HEK293 (cell line): ENCODE data around the gene HSPG2.

ENCODE experiments used
- CTCF ChIA-PET: fragments of 350-600 bp; formaldehyde crosslinking; extraction: SDS; loops from one replicate; lab custom pipeline; 2021; ENCODE audit warnings: antibody characterized with exemption; lab: Yijun Ruan, JAX
- POLR2A ChIA-PET: fragments of 300-600 bp; formaldehyde crosslinking; extraction: SDS; loops from one replicate; lab custom pipeline; 2020; ENCODE audit warnings: antibody characterized with exemption, inconsistent platforms; lab: Yijun Ruan, JAX
- H3K27ac ChIP-seq: fragments of 200-500 bp; sonication (Bioruptor generic); 2 replicates; pipeline ENCODE4 v1.5.1; 2014; ENCODE audit warnings: low read depth, low read length, control low read depth, inconsistent platforms; ENCODE audit errors: extremely low read depth
- H3K36me3 ChIP-seq, 2 experiments: fragments of 200-500 bp in 1 of 2; sonication (Bioruptor generic) in 1 of 2; 1 replicate in 1 of 2; 2 replicates in 1 of 2; pipeline ENCODE4 v1.5.1; 2014 to 2017; ENCODE audit warnings: inconsistent platforms in 2 of 2, low read length in 2 of 2; ENCODE audit not compliant: control insufficient read depth in 2 of 2, insufficient read depth in 1 of 2
- H3K4me1 ChIP-seq: fragments of 200-500 bp; sonication (Bioruptor generic); 2 replicates; pipeline ENCODE4 v1.5.1; 2014; ENCODE audit warnings: mild to moderate bottlenecking, low read length, inconsistent platforms; ENCODE audit not compliant: control insufficient read depth, insufficient read depth
- H3K4me3 ChIP-seq: 2 replicates; pipeline ENCODE4 v1.5.1; 2011; ENCODE audit warnings: low read depth, mild to moderate bottlenecking, control low read depth, low read length, moderate library complexity
- H3K9me3 ChIP-seq: fragments of 200-500 bp; sonication (Bioruptor generic); 2 replicates; pipeline ENCODE4 v1.5.1; 2014; ENCODE audit warnings: low read depth, low read length, inconsistent platforms; ENCODE audit not compliant: control insufficient read depth, insufficient read depth
- PRDM1 ChIP-seq: fragments of 450-650 bp; formaldehyde crosslinking; IDR thresholded peaks from 2 replicates; pipeline ENCODE4; 2016; ENCODE audit warnings: missing biosample characterization, missing genetic modification characterization
- PRDM4 ChIP-seq: fragments of 450-650 bp; formaldehyde crosslinking; IDR thresholded peaks from 2 replicates; pipeline ENCODE4 v1.5.1; 2017; ENCODE audit warnings: missing biosample characterization, missing genetic modification characterization
- REPIN1 ChIP-seq: fragments of 450-650 bp; formaldehyde crosslinking; IDR thresholded peaks from 2 replicates; pipeline ENCODE4 v1.5.1; 2017; ENCODE audit warnings: missing biosample characterization, missing genetic modification characterization, low read depth
- SP3 ChIP-seq: fragments of 450-650 bp; formaldehyde crosslinking; IDR thresholded peaks from 2 replicates; pipeline ENCODE4 v1.5.1; 2016; ENCODE audit warnings: missing biosample characterization, missing genetic modification characterization
- ZBTB21 ChIP-seq: fragments of 450-650 bp; formaldehyde crosslinking; IDR thresholded peaks from 2 replicates; pipeline ENCODE4 v1.5.1; 2017; ENCODE audit warnings: missing biosample characterization, missing genetic modification characterization
- ZNF10 ChIP-seq: fragments of 450-650 bp; formaldehyde crosslinking; IDR thresholded peaks from 2 replicates; pipeline ENCODE4 v1.5.1; 2017; ENCODE audit warnings: missing biosample characterization, missing genetic modification characterization
- ZNF114 ChIP-seq: fragments of 450-650 bp; formaldehyde crosslinking; IDR thresholded peaks from 2 replicates; pipeline ENCODE4 v1.5.0; 2017; ENCODE audit warnings: missing biosample characterization, missing genetic modification characterization
- ZNF132 ChIP-seq: fragments of 450-650 bp; formaldehyde crosslinking; IDR thresholded peaks from 2 replicates; pipeline ENCODE4 v1.5.1; 2017; ENCODE audit warnings: missing biosample characterization, missing genetic modification characterization, borderline replicate concordance
- ZNF19 ChIP-seq: fragments of 450-650 bp; formaldehyde crosslinking; IDR thresholded peaks from 2 replicates; pipeline ENCODE4; 2016; ENCODE audit warnings: missing biosample characterization, missing genetic modification characterization, low read depth
- ZNF223 ChIP-seq: fragments of 450-650 bp; formaldehyde crosslinking; IDR thresholded peaks from 2 replicates; pipeline ENCODE4 v1.5.1; 2016; ENCODE audit warnings: missing biosample characterization, missing genetic modification characterization
- ZNF26 ChIP-seq: fragments of 450-650 bp; formaldehyde crosslinking; IDR thresholded peaks from 2 replicates; pipeline ENCODE4 v1.5.1; 2016; ENCODE audit warnings: missing biosample characterization, missing genetic modification characterization
- ZNF518A ChIP-seq: fragments of 450-650 bp; formaldehyde crosslinking; conservative IDR thresholded peaks from 2 replicates; pipeline ENCODE4 v1.5.1; 2016; ENCODE audit warnings: low read depth, missing biosample characterization, missing genetic modification characterization
- ZNF76 ChIP-seq: fragments of 450-650 bp; formaldehyde crosslinking; IDR thresholded peaks from 2 replicates; pipeline ENCODE4; 2016; ENCODE audit warnings: low read depth, missing biosample characterization, missing genetic modification characterization, borderline replicate concordance
- ZNF776 ChIP-seq: fragments of 450-650 bp; formaldehyde crosslinking; IDR thresholded peaks from 2 replicates; pipeline ENCODE4 v1.5.0; 2017; ENCODE audit warnings: missing biosample characterization, missing genetic modification characterization, borderline replicate concordance
- ZNF785 ChIP-seq: fragments of 450-650 bp; formaldehyde crosslinking; IDR thresholded peaks from 2 replicates; pipeline ENCODE4 v1.5.1; 2016; ENCODE audit warnings: missing biosample characterization, missing genetic modification characterization
- ZNF792 ChIP-seq: fragments of 450-650 bp; formaldehyde crosslinking; IDR thresholded peaks from 2 replicates; pipeline ENCODE4 v1.5.1; 2016; ENCODE audit warnings: missing biosample characterization, missing genetic modification characterization
- TF ChIP-seq, protein P1 (sequence below): IDR thresholded peaks from 2 replicates; pipeline ENCODE4 v1.6.1; 2011; ENCODE audit warnings: mild to moderate bottlenecking, low read depth, low read length, borderline replicate concordance

The HSPG2 gene

DNA sequence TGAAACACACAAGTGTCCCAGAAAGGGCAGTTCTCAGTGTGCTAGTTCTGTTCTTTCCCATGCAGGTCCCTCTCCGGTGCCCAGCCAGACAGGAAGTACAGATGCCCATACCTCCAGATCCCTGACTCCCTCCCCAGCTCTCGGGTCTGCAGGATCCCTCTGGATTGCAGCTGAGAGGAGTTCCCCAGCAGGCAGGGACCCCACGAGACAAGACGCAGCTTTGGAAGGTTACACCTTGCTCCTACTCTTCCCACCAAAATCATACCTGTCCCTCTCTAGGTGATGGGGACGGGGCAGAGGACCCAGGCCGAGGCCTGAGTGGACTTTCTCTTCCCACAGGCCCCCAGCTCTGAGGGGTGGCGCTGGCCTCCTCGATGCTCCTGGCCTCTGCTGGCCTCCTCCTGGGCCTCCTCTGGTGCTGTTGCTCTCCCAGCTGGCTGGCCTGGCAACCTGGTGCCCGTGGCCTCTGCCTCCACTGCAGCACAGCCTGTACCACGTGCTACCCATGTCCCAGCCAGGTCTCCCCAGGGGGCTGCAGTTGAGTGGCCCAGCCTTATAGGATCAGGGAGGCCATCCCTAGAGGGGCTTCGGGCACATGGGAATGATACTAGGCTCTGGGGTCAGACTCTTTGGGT is 115.6 kb downstream of the HSPG2 start:
- no peak for TF ChIP-seq REPIN1 (tag by site-specific recombination)
- no peak for TF ChIP-seq ZNF76
- TF ChIP-seq ZNF10 (tag by site-specific recombination) = no peak
- TF ChIP-seq SP3 (tag by site-specific recombination) = no peak
- TF ChIP-seq ZNF776 (tag by site-specific recombination) = no peak
- TF ChIP-seq ZNF114 = no peak
- no peak for TF ChIP-seq ZNF792 (tag by site-specific recombination)
- TF ChIP-seq ZNF26 (tag by site-specific recombination) = no peak
- TF ChIP-seq ZNF518A = no peak
- no peak for TF ChIP-seq PRDM1 (tag by site-specific recombination)
- TF ChIP-seq, protein P1, sequence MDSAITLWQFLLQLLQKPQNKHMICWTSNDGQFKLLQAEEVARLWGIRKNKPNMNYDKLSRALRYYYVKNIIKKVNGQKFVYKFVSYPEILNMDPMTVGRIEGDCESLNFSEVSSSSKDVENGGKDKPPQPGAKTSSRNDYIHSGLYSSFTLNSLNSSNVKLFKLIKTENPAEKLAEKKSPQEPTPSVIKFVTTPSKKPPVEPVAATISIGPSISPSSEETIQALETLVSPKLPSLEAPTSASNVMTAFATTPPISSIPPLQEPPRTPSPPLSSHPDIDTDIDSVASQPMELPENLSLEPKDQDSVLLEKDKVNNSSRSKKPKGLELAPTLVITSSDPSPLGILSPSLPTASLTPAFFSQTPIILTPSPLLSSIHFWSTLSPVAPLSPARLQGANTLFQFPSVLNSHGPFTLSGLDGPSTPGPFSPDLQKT = no peak
- no peak for TF ChIP-seq ZNF223 (tag by site-specific recombination)
- TF ChIP-seq ZNF19 (tag by site-specific recombination) = no peak
- TF ChIP-seq PRDM4 (tag by site-specific recombination) = no peak
- no peak for TF ChIP-seq ZBTB21 (tag by site-specific recombination)
- TF ChIP-seq ZNF132 (tag by site-specific recombination) = no peak
- no peak for TF ChIP-seq ZNF785 (tag by site-specific recombination)
- no peak overlapping the region for H3K27ac ChIP-seq
- H3K4me1 ChIP-seq = no peaks in the 10 kb centered on the region
- ChIA-PET POLR2A (no interaction called here), CTCF (no interaction called here)
- peaks cover 0 to 4% of the 10 kb centered on the region in 2 experiments; a peak in 1 of 3 replicates for H3K36me3 ChIP-seq
- H3K4me3 ChIP-seq = no peak overlapping the region
- no peaks in the 10 kb centered on the region for H3K9me3 ChIP-seq
